Breast epithelium (tissue), 4 donors: Measurements from ENCODE around the gene NKX2-8. TPM values are rescaled to one million over a fixed set of nuclear protein-coding genes. Genes with fewer than 3 reads are reported as not detected.

ENCODE experiments used
- DNase-seq, 2 donors: peaks; one replicate each; pipeline ENCODE4 v3.0.0-alpha.2; 2019; ENCODE audit warnings: low spot score in 2 of 2
- H3K27ac ChIP-seq, 2 donors: fragments of 200-600 bp; sonication (generic) in 1 of 2; one replicate each; pipeline ENCODE4 v1.5.1; 2016 to 2019; ENCODE audit warnings: mild to moderate bottlenecking in 1 of 2
- H3K27me3 ChIP-seq, 2 donors: fragments of 200-600 bp; sonication (generic) in 1 of 2; one replicate each; pipeline versions ENCODE4 v1.5.1 to v1.6.0; 2017 to 2019; ENCODE audit warnings: control low read depth in 1 of 2, mild to moderate bottlenecking in 1 of 2
- H3K36me3 ChIP-seq: fragments of 200-600 bp; one replicate; pipeline ENCODE4 v1.5.1; 2019
- H3K4me1 ChIP-seq, 2 donors: fragments of 200-600 bp; sonication (generic); one replicate each; pipeline ENCODE4 v1.5.1; 2016 to 2019; ENCODE audit warnings: control low read depth in 1 of 2
- H3K4me3 ChIP-seq, 3 donors: fragments of 200-600 bp; sonication (generic); 1 replicate in 2 of 3; 2 replicates in 1 of 3; pipeline ENCODE4 v1.5.1; 2016 to 2019; ENCODE audit warnings: mild to moderate bottlenecking in 3 of 3, moderate library complexity in 2 of 3
- H3K9me3 ChIP-seq, 2 donors: fragments of 200-600 bp; sonication (generic) in 1 of 2; one replicate each; pipeline ENCODE4 v1.5.1; 2016 to 2019; ENCODE audit warnings: control low read depth in 1 of 2
- CTCF ChIP-seq, 3 donors: fragments of 450-650 bp; IDR thresholded peaks; one replicate each; pipeline ENCODE4 v1.5.1; 2016 to 2017; ENCODE audit warnings: antibody characterized with exemption in 3 of 3, mild to moderate bottlenecking in 3 of 3, moderate library complexity in 3 of 3
- POLR2A ChIP-seq: fragments of 450-650 bp; IDR thresholded peaks from one replicate; pipeline ENCODE4 v1.6.1; 2016; ENCODE audit warnings: antibody characterized with exemption, mild to moderate bottlenecking, moderate library complexity
- POLR2AphosphoS5 ChIP-seq, 3 donors: sonication (generic); formaldehyde crosslinking; IDR thresholded peaks; one replicate each; pipeline ENCODE4 v1.6.1; 2017; ENCODE audit warnings: antibody characterized with exemption in 3 of 3
- intact Hi-C: fragments of 100-400 bp; cut with DNase I; formaldehyde crosslinking; loops from one replicate; pipeline ENCODE4 v1.15.1; 2023; ENCODE audit warnings: low total_unique reads
- total RNA-seq, 3 donors: library from RNA; depleted of rRNA; stranded (reverse); fragments of >200 nt; gene quantifications; one replicate each; pipeline ENCODE4 v1.1.0, GENCODE V29; 2016

The NKX2-8 gene
- total RNA-seq, 3 donors from 2014 or later: 0.73 TPM; not detected in 2

GRCh38 chr14:36619853-36620252 lies 37.4 kb upstream of the NKX2-8 start:
- DNase-seq: no peak
- no peaks in the 10 kb centered on the region for H3K27me3 ChIP-seq

GRCh38 chr14:36619131-36619530 lies 36.7 kb upstream of the NKX2-8 start:
- intact Hi-C loops: no loop called here
- no peak overlapping the region for H3K4me3 ChIP-seq
- DNase-seq: no peak
- H3K27me3 ChIP-seq: no peaks in the 10 kb centered on the region
- no peaks in the 10 kb centered on the region for H3K4me1 ChIP-seq
- H3K9me3 ChIP-seq: no peaks in the 10 kb centered on the region
- H3K36me3 ChIP-seq: no peaks in the 10 kb centered on the region
- no peak overlapping the region for H3K27ac ChIP-seq
- no peak for TF ChIP-seq POLR2AphosphoS5 (IDR thresholded peaks at IDR 0.05)
- no peak for TF ChIP-seq CTCF (IDR thresholded peaks at IDR 0.05)
- no peak for TF ChIP-seq POLR2A

More at GRCh38 chr14:36619853-36620252, 37.4 kb upstream of the NKX2-8 start:
- H3K4me3 ChIP-seq: no peak overlapping the region
- no peak overlapping the region for H3K27ac ChIP-seq
- no peaks in the 10 kb centered on the region for H3K4me1 ChIP-seq
- no peaks in the 10 kb centered on the region for H3K36me3 ChIP-seq
- intact Hi-C loops: no loop called here
- no peak for TF ChIP-seq CTCF (IDR thresholded peaks at IDR 0.05)
- TF ChIP-seq POLR2A: no peak
- TF ChIP-seq POLR2AphosphoS5 (IDR thresholded peaks at IDR 0.05): no peak
- no peaks in the 10 kb centered on the region for H3K9me3 ChIP-seq

- intact Hi-C loops: no loop called here
- no peaks in the 10 kb centered on the region for H3K36me3 ChIP-seq
- no peak for DNase-seq
- no peak overlapping the region for H3K4me3 ChIP-seq
- no peaks in the 10 kb centered on the region for H3K27me3 ChIP-seq
- no peaks in the 10 kb centered on the region for H3K4me1 ChIP-seq
- no peak for TF ChIP-seq POLR2A
- no peak for TF ChIP-seq POLR2AphosphoS5 (IDR thresholded peaks at IDR 0.05)
- no peak for TF ChIP-seq CTCF (IDR thresholded peaks at IDR 0.05)
- no peaks in the 10 kb centered on the region for H3K9me3 ChIP-seq
- no peak overlapping the region for H3K27ac ChIP-seq
Measured at GRCh38 chr14:36618641-36619040, 36.2 kb upstream of the NKX2-8 start.

DNA sequence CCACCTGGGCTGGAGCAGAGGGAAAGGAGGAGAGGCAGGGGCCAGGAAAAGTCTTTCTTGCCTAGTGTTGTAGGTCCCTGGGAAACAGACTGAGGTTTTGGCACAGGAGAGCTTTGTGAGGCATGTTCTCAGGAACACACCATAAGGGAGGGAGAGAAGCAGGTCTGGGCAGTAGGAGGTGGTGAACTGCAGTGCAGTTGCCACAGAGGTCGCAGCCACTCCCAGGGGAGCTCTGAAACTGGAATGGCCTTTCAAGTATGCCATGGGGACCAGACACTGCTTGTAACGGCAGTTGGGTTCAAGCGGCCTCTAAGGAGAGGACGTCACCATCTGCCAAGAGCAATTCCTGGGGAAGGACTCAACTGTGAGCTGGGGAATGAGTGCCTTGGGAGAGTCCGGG lies 35.4 kb upstream of the NKX2-8 start:
- H3K9me3 ChIP-seq: no peaks in the 10 kb centered on the region
- H3K4me3 ChIP-seq: no peak overlapping the region
- no peaks in the 10 kb centered on the region for H3K36me3 ChIP-seq
- no peak for DNase-seq
- no peak overlapping the region for H3K27ac ChIP-seq
- no peaks in the 10 kb centered on the region for H3K27me3 ChIP-seq
- TF ChIP-seq POLR2A: no peak
- no peak for TF ChIP-seq CTCF (IDR thresholded peaks at IDR 0.05)
- TF ChIP-seq POLR2AphosphoS5 (IDR thresholded peaks at IDR 0.05): no peak
- no peaks in the 10 kb centered on the region for H3K4me1 ChIP-seq
- intact Hi-C loops: no loop called here

DNA sequence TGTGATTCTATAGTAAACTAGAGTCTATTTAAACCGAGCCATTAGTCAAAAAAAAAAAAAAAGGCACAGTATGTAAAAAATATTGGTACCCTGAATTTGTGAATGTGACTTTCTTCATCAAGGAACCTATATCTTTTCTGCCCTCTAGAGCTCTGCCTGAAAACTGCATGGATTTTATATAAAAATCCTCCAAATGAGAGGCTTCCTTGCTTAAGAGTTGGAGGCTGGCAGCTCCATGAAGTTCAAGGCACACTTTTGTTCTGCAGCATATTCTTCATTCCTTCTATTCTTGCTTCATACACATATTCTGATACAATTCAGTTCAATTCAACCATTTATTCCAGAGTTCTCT lies 23.1 kb upstream of the NKX2-8 start:
- Histone ChIP-seq H3K27ac (no peak overlapping the region), H3K9me3 (no peaks in the 10 kb centered on the region), H3K4me1 (no peaks in the 10 kb centered on the region), H3K36me3 (no peaks in the 10 kb centered on the region), H3K27me3 (peaks cover 0 to 19% of the 10 kb centered on the region in 2 donors), H3K4me3 (no peak overlapping the region)
- no peak for DNase-seq
- intact Hi-C loops: no loop called here
- TF ChIP-seq POLR2AphosphoS5 (IDR thresholded peaks at IDR 0.05): no peak
- TF ChIP-seq CTCF (IDR thresholded peaks at IDR 0.05): no peak
- TF ChIP-seq POLR2A: no peak
